GM23338 (cell line): ENCODE measurements around the gene SLC39A7. TPM values are rescaled to one million over a fixed set of nuclear protein-coding genes. Genes with fewer than 3 reads are reported as not detected.

Source experiments
- ATAC-seq: fragments of 200-7000 bp; cut with Tn5 transposase; 3 replicates; pipeline ENCODE4 v1.9.1; 2020
- DNase-seq: peaks from one replicate; pipeline ENCODE4 v3.0.0-alpha.2; 2015; ENCODE audit warnings: low spot score
- H2AFZ ChIP-seq: fragments of 200-600 bp; sonication (generic); 2 replicates; pipeline ENCODE4 v1.8.0; 2016; ENCODE audit warnings: antibody characterized with exemption, mild to moderate bottlenecking, moderate library complexity
- H3F3A ChIP-seq: fragments of 200-600 bp; sonication (generic); replicated peaks from 2 replicates; pipeline ENCODE4 v1.8.0; 2017; ENCODE audit warnings: antibody characterized with exemption, mixed run types, low read depth
- H3K27ac ChIP-seq: fragments of 200-600 bp; sonication (generic); 2 replicates; pipeline ENCODE4 v1.6.1; 2016; ENCODE audit warnings: low read depth
- H3K27me3 ChIP-seq: fragments of 200-600 bp; sonication (generic); 2 replicates; pipeline ENCODE4 v1.8.0; 2016; ENCODE audit warnings: mild to moderate bottlenecking, mixed run types, moderate library complexity; ENCODE audit not compliant: insufficient read depth
- H3K36me3 ChIP-seq: fragments of 200-600 bp; sonication (generic); 2 replicates; pipeline ENCODE4 v1.8.0; 2016; ENCODE audit warnings: mild to moderate bottlenecking; ENCODE audit not compliant: insufficient read depth
- H3K4me1 ChIP-seq: fragments of 200-600 bp; sonication (generic); 2 replicates; pipeline ENCODE4 v1.8.0; 2016; ENCODE audit warnings: mild to moderate bottlenecking, moderate library complexity; ENCODE audit not compliant: insufficient read depth
- H3K4me2 ChIP-seq: fragments of 200-600 bp; sonication (generic); 2 replicates; pipeline ENCODE4 v1.7.1; 2017; ENCODE audit warnings: mixed run types
- H3K4me3 ChIP-seq: fragments of 200-600 bp; sonication (generic); 2 replicates; pipeline ENCODE4 v1.6.1; 2016; ENCODE audit warnings: mixed run types
- H3K79me2 ChIP-seq: fragments of 200-600 bp; sonication (generic); replicated peaks from 2 replicates; pipeline ENCODE4 v1.8.0; 2017; ENCODE audit warnings: mild to moderate bottlenecking; ENCODE audit not compliant: insufficient read depth
- H3K9me2 ChIP-seq: fragments of 200-600 bp; sonication (generic); 2 replicates; pipeline ENCODE4 v1.8.0; 2017; ENCODE audit not compliant: insufficient read depth
- H4K20me1 ChIP-seq: fragments of 200-600 bp; sonication (generic); replicated peaks from 2 replicates; pipeline ENCODE4 v1.8.0; 2017; ENCODE audit warnings: mild to moderate bottlenecking; ENCODE audit not compliant: insufficient read depth
- H3K27ac Mint-ChIP-seq: 2 replicates; pipeline ENCODE4 v1.8.0; 2020; ENCODE audit warnings: inconsistent platforms, mild to moderate bottlenecking, moderate library complexity, mixed read lengths
- H3K27me3 Mint-ChIP-seq: 3 replicates; pipeline ENCODE4 v1.8.0; 2022; ENCODE audit warnings: low read depth, mild to moderate bottlenecking, moderate library complexity, mixed read lengths, inconsistent platforms; ENCODE audit not compliant: insufficient read depth, poor library complexity
- H3K36me3 Mint-ChIP-seq: 3 replicates; pipeline ENCODE4 v1.8.0; 2021; ENCODE audit warnings: low read depth, mild to moderate bottlenecking, inconsistent platforms, moderate library complexity, mixed read lengths
- H3K4me1 Mint-ChIP-seq: 3 replicates; pipeline ENCODE4 v1.8.0; 2020; ENCODE audit warnings: mild to moderate bottlenecking, inconsistent platforms, mixed read lengths
- H3K4me3 Mint-ChIP-seq: 3 replicates; pipeline ENCODE4 v1.8.0; 2021; ENCODE audit warnings: moderate library complexity, mild to moderate bottlenecking, inconsistent platforms, mixed read lengths
- H3K9me3 Mint-ChIP-seq: 3 replicates; pipeline ENCODE4 v1.8.0; 2020; ENCODE audit warnings: moderate library complexity, mild to moderate bottlenecking, inconsistent platforms, mixed read lengths
- CREB1 ChIP-seq: fragments of 250-450 bp; sonication (Bioruptor Pico); IDR thresholded peaks from 2 replicates; pipeline ENCODE4 v1.5.0; 2020; ENCODE audit warnings: low read depth, mild to moderate bottlenecking, moderate library complexity
- CTCF ChIP-seq, 2 experiments: fragments of 200-600 bp in 1 of 2; sonication (generic) in 1 of 2; conservative IDR thresholded peaks; 2 replicates each; pipeline versions ENCODE4 v1.5.1 to v1.6.1; 2016 to 2017; ENCODE audit warnings: antibody characterized with exemption in 2 of 2, low read depth in 2 of 2, mild to moderate bottlenecking in 2 of 2, moderate library complexity in 1 of 2
- ETS1 ChIP-seq: IDR thresholded peaks from 2 replicates; pipeline ENCODE4 v1.6.1; 2016; ENCODE audit warnings: antibody characterized with exemption
- EZH2 ChIP-seq: fragments of 200-600 bp; sonication (generic); IDR thresholded peaks from one replicate; pipeline ENCODE4 v1.8.0; 2017; ENCODE audit warnings: antibody characterized with exemption, mild to moderate bottlenecking, low read depth; ENCODE audit not compliant: unreplicated experiment
- EZH2phosphoT487 ChIP-seq: fragments of 200-600 bp; sonication (generic); IDR thresholded peaks from one replicate; pipeline ENCODE4 v1.8.1; 2018; ENCODE audit warnings: antibody characterized with exemption; ENCODE audit not compliant: unreplicated experiment
- JUNB ChIP-seq: IDR thresholded peaks from one replicate; pipeline ENCODE4 v1.6.1; 2016; ENCODE audit warnings: antibody characterized with exemption; ENCODE audit not compliant: unreplicated experiment
- NANOG ChIP-seq: IDR thresholded peaks from 2 replicates; pipeline ENCODE4 v1.6.1; 2016; ENCODE audit warnings: antibody characterized with exemption, borderline replicate concordance
- POLR2AphosphoS5 ChIP-seq: IDR thresholded peaks from 2 replicates; pipeline ENCODE4 v1.6.1; 2016; ENCODE audit warnings: antibody characterized with exemption, low read depth
- REST ChIP-seq: IDR thresholded peaks from one replicate; pipeline ENCODE4 v1.6.1; 2018; ENCODE audit warnings: antibody characterized with exemption; ENCODE audit not compliant: unreplicated experiment
- STAT1 ChIP-seq: IDR thresholded peaks from one replicate; pipeline ENCODE4 v1.6.1; 2016; ENCODE audit warnings: antibody characterized with exemption; ENCODE audit not compliant: unreplicated experiment
- ZNF114 ChIP-seq: fragments of 250-450 bp; sonication (Bioruptor Pico); IDR thresholded peaks from 2 replicates; pipeline ENCODE4 v1.5.0; 2020; ENCODE audit warnings: mild to moderate bottlenecking, moderate library complexity
- ZNF331 ChIP-seq: fragments of 250-450 bp; sonication (Bioruptor Pico); IDR thresholded peaks from 2 replicates; pipeline ENCODE4 v1.5.0; 2020; ENCODE audit warnings: low read depth, mild to moderate bottlenecking, moderate library complexity
- polyA plus RNA-seq: library from polyadenylated mRNA; unstranded; fragments of >200 nt; fragmentation: Nextera tagmentation; extraction: Ambion mirVana; gene quantifications from 2 replicates; pipeline ENCODE4 v1.2.1, GENCODE V29; 2016
- total RNA-seq: library from RNA; depleted of rRNA; stranded (reverse); fragments of >200 nt; shearing (Covaris generic); gene quantifications from 2 replicates; pipeline ENCODE4 v1.2.3, GENCODE V29; 2014
- TF ChIP-seq, protein P1 (sequence below): fragments of 250-450 bp; sonication (Bioruptor Pico); IDR thresholded peaks from 2 replicates; pipeline ENCODE4 v1.5.0; 2020; ENCODE audit warnings: mild to moderate bottlenecking, moderate library complexity

SLC39A7 gene
- total and polyA plus RNA-seq, 2 experiments from 2014 or later, result 9.0 to 75.9 TPM

- H4K20me1 ChIP-seq, result no peaks in the 10 kb centered on the region
- no peak overlapping the region for H3K4me3 Mint-ChIP-seq
- H3K4me3 ChIP-seq, result no peak overlapping the region
- peaks cover 1% of the 10 kb centered on the region; the same call in 2 of the 3 replicates for H3K4me1 Mint-ChIP-seq
- no peak for TF ChIP-seq ZNF331 (CRISPR knock-in tag)
- TF ChIP-seq POLR2AphosphoS5, result no peak
- no peak for TF ChIP-seq NANOG
- no peak for TF ChIP-seq EZH2phosphoT487
- TF ChIP-seq ZNF114, result no peak
- no peak for TF ChIP-seq STAT1
- TF ChIP-seq CREB1 (CRISPR knock-in tag), result no peak
- TF ChIP-seq, protein P1, sequence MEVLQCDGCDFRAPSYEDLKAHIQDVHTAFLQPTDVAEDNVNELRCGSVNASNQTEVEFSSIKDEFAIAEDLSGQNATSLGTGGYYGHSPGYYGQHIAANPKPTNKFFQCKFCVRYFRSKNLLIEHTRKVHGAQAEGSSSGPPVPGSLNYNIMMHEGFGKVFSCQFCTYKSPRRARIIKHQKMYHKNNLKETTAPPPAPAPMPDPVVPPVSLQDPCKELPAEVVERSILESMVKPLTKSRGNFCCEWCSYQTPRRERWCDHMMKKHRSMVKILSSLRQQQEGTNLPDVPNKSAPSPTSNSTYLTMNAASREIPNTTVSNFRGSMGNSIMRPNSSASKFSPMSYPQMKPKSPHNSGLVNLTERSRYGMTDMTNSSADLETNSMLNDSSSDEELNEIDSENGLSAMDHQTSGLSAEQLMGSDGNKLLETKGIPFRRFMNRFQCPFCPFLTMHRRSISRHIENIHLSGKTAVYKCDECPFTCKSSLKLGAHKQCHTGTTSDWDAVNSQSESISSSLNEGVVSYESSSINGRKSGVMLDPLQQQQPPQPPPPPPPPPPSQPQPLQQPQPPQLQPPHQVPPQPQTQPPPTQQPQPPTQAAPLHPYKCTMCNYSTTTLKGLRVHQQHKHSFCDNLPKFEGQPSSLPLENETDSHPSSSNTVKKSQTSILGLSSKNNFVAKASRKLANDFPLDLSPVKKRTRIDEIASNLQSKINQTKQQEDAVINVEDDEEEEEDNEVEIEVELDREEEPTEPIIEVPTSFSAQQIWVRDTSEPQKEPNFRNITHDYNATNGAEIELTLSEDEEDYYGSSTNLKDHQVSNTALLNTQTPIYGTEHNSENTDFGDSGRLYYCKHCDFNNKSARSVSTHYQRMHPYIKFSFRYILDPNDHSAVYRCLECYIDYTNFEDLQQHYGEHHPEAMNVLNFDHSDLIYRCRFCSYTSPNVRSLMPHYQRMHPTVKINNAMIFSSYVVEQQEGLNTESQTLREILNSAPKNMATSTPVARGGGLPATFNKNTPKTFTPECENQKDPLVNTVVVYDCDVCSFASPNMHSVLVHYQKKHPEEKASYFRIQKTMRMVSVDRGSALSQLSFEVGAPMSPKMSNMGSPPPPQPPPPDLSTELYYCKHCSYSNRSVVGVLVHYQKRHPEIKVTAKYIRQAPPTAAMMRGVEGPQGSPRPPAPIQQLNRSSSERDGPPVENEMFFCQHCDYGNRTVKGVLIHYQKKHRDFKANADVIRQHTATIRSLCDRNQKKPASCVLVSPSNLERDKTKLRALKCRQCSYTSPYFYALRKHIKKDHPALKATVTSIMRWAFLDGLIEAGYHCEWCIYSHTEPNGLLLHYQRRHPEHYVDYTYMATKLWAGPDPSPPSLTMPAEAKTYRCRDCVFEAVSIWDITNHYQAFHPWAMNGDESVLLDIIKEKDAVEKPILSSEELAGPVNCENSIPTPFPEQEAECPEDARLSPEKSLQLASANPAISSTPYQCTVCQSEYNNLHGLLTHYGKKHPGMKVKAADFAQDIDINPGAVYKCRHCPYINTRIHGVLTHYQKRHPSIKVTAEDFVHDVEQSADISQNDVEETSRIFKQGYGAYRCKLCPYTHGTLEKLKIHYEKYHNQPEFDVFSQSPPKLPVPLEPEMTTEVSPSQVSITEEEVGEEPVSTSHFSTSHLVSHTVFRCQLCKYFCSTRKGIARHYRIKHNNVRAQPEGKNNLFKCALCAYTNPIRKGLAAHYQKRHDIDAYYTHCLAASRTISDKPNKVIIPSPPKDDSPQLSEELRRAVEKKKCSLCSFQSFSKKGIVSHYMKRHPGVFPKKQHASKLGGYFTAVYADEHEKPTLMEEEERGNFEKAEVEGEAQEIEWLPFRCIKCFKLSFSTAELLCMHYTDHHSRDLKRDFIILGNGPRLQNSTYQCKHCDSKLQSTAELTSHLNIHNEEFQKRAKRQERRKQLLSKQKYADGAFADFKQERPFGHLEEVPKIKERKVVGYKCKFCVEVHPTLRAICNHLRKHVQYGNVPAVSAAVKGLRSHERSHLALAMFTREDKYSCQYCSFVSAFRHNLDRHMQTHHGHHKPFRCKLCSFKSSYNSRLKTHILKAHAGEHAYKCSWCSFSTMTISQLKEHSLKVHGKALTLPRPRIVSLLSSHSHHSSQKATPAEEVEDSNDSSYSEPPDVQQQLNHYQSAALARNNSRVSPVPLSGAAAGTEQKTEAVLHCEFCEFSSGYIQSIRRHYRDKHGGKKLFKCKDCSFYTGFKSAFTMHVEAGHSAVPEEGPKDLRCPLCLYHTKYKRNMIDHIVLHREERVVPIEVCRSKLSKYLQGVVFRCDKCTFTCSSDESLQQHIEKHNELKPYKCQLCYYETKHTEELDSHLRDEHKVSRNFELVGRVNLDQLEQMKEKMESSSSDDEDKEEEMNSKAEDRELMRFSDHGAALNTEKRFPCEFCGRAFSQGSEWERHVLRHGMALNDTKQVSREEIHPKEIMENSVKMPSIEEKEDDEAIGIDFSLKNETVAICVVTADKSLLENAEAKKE (CRISPR knock-in tag), result no peak
- TF ChIP-seq CTCF (conservative IDR thresholded peaks at IDR 0.05; ENCODE audit: low read depth in 2 of 2), result no peak
- TF ChIP-seq JUNB, result no peak
- TF ChIP-seq EZH2, result no peak
- no peak for TF ChIP-seq ETS1
- no peak for TF ChIP-seq REST
- peaks cover 56% of the 10 kb centered on the region for H3K27me3 ChIP-seq
- H3K27ac ChIP-seq, result no peak overlapping the region
- no peaks in the 10 kb centered on the region for H3K9me3 Mint-ChIP-seq
- H3K36me3 ChIP-seq, result no peaks in the 10 kb centered on the region
- no peaks in the 10 kb centered on the region for H3K9me2 ChIP-seq
- H3K36me3 Mint-ChIP-seq, result no peaks in the 10 kb centered on the region
- H2AFZ ChIP-seq, result no peak overlapping the region
- ATAC-seq (no peak), DNase-seq (no peak)
- H3K4me2 ChIP-seq, result no peak overlapping the region
- H3K27me3 Mint-ChIP-seq, result peaks cover 11% of the 10 kb centered on the region
- H3F3A ChIP-seq, result no peaks in the 10 kb centered on the region
- H3K79me2 ChIP-seq, result no peaks in the 10 kb centered on the region
- H3K4me1 ChIP-seq, result peaks cover 4% of the 10 kb centered on the region; the same call in 1 of the 2 replicates
- no peak overlapping the region for H3K27ac Mint-ChIP-seq
Measured at GRCh38 chr6:33243476-33243875, 42.8 kb downstream of the SLC39A7 start.
